GM20000 (cell line): ENCODE measurements around the gene HMGN3.

ENCODE experiments used
- DNase-seq: peaks from one replicate; pipeline ENCODE4 v3.0.0; 2012; ENCODE audit warnings: low spot score
- TF ChIP-seq, protein P1 (sequence below): IDR thresholded peaks from 2 replicates; pipeline ENCODE4 v1.5.1; 2012; ENCODE audit warnings: mild to moderate bottlenecking, control low read depth; ENCODE audit errors: extremely low read depth, missing control alignments

The HMGN3 gene

DNA sequence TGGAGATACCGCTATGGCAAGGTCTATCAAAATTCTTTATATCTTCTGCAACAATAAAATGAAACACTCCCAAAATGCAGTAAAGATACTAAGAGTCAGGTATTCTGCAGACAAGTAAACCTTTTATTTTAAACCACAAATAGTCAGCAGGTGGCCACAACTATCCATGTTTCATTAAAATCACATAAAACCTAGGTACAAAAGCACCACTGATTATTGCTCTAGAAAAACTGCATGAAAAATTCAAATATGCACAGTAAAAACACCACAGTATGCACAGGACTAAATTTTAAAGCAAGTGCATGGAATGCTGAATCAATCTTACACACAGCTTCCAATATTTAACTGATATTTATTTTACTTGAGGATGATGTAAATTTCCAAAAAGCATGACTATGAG, 33.3 kb downstream of the HMGN3 start:
- TF ChIP-seq, protein P1, sequence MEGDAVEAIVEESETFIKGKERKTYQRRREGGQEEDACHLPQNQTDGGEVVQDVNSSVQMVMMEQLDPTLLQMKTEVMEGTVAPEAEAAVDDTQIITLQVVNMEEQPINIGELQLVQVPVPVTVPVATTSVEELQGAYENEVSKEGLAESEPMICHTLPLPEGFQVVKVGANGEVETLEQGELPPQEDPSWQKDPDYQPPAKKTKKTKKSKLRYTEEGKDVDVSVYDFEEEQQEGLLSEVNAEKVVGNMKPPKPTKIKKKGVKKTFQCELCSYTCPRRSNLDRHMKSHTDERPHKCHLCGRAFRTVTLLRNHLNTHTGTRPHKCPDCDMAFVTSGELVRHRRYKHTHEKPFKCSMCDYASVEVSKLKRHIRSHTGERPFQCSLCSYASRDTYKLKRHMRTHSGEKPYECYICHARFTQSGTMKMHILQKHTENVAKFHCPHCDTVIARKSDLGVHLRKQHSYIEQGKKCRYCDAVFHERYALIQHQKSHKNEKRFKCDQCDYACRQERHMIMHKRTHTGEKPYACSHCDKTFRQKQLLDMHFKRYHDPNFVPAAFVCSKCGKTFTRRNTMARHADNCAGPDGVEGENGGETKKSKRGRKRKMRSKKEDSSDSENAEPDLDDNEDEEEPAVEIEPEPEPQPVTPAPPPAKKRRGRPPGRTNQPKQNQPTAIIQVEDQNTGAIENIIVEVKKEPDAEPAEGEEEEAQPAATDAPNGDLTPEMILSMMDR = no peak
- no peak for DNase-seq

DNA sequence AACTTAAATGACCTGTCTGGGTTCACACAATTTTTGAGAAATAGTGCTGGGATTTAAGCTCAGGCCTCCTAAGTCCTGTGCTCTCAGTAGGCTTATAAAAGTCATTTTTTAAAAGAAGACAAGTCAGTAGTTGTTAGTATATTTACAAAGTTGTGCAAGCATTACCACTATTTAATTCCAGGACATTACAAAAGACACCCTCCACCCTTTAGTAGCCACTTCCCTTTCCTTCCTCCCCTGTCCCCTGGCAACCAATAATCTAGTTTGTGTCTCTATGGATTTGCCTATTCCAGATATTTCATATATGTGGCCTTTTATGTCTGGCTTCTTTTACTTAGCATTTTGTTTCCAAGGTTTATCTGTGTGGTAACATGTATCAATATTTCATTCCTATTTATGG, 37.6 kb downstream of the HMGN3 start:
- TF ChIP-seq, protein P1 = no peak
- DNase-seq = no peak

DNA sequence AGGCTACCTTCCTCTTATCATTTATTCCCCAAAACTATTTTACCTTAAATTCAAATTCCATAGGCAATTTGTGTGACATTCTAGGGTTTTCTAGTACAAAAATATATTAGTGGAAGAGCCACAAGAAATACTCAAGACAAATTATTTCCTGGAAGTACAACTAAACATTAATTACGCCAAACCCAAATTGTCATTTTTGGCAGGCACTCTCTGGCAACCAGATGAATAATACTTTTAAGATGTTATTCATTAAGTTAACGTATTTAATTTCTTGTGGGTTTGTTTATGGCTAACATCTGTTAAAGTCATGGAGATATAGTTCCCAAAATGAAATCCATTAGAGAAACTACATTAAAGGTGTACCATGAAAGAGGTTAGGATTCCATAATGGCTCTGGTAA, 40.5 kb downstream of the HMGN3 start:
- DNase-seq = no peak
- TF ChIP-seq, protein P1 = no peak

DNA sequence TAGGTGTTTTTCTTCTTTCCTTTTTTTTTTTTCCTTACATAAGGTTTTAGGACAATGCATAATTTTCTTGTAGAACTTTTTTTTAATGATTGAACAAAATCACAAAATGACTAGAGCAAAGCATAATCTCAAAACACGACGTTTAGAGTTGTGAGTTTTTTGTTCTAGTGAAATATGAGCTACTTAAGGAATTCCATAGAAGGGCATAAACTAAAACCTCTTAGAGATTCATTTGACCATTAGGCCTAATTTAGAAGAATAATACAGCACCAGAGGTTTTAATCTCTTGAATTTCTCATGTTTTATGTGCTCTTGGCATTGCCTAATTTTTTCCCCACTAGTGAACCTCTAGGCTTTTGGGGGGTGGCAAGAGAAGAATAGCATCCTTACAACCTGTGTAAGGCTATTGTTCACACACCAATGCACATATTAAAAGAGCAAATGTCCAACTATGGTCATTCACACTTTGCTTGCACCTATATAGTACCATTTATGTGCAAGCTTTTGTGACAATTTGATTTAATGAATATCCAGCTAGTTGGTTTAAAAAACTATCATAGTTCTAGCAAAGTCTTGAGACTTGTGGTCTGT, 44.6 kb downstream of the HMGN3 start:
- TF ChIP-seq, protein P1 = no peak
- no peak for DNase-seq

DNA sequence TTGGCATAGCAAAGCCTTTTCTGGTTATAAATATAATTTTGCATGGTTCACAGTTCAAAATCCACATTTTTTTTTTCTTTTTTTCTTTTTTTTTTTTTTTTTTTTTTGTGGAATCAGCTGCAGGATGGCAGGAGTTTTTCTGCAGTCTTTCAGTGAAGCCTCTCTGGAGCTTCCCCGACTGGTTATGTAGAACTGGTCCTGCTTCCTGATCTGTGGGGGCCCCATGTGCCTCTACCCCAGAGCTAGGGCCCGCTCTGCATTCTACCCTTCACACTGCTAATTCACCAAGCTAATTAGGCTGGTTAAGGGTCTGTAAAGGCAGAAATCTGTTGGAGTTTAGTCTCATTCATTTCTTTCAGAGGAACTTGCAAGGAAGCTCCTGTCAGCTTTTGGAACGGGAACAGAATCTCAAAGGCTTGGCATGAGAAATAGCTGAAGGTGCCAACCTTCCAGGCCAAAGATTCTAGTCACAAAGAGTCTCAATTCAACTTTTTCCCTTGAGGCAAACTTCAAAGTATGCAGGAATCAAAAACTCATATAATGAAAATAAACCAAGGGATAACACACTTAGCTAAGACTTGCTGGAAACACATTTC, 45.5 kb downstream of the HMGN3 start:
- no peak for DNase-seq
- TF ChIP-seq, protein P1 = no peak

DNA sequence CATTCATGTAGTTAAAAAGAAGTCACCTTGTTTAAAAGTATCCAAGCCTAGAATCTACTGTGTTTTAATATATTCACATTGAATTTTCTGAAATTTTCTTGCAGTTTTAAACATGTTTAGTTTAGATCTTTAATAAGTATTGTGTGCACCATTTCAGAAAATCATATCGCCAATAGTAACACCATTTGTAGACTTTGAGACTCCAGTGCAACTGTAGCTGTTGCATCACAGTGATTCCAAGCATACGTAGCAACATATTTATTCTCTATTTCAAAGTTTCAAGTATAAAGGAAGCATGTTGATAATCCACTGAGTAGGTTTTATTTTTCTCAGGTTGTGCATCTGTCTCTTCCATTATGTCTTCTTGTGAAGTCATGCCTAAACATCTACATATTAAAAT, 46.4 kb downstream of the HMGN3 start:
- no peak for DNase-seq
- TF ChIP-seq, protein P1 = no peak

DNA sequence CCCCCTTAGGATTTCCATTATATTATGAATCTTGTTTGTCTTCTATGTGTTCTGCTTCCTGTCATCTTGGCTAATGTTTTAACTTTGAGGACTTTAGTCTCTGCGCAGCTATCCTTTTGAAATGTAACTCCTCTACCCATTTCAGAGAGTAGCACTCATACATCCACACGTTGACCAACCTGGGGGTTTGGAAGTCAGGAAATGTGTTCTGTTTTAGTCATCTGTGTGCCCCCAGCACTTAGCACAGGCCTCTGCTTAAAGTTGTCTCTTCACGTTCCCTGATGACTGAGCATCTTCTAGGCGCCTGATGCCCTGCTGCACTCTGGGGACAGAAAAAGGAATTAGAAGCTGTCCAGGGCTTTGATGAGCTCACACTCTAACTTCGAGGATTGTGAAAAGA, 47.9 kb downstream of the HMGN3 start:
- TF ChIP-seq, protein P1 = no peak
- no peak for DNase-seq
